Measurements from ENCODE around the gene RBM6.

GRCh38 chr3:50126287-50127211 lies 186.6 kb downstream of the RBM6 start:
- TF ChIP-seq, protein P1, sequence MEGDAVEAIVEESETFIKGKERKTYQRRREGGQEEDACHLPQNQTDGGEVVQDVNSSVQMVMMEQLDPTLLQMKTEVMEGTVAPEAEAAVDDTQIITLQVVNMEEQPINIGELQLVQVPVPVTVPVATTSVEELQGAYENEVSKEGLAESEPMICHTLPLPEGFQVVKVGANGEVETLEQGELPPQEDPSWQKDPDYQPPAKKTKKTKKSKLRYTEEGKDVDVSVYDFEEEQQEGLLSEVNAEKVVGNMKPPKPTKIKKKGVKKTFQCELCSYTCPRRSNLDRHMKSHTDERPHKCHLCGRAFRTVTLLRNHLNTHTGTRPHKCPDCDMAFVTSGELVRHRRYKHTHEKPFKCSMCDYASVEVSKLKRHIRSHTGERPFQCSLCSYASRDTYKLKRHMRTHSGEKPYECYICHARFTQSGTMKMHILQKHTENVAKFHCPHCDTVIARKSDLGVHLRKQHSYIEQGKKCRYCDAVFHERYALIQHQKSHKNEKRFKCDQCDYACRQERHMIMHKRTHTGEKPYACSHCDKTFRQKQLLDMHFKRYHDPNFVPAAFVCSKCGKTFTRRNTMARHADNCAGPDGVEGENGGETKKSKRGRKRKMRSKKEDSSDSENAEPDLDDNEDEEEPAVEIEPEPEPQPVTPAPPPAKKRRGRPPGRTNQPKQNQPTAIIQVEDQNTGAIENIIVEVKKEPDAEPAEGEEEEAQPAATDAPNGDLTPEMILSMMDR (IDR thresholded peaks at IDR 0.05), result no peak
- TF ChIP-seq POLR2A (IDR thresholded peaks at IDR 0.05), result no peak

Measured in heart left ventricle (tissue), 13 donors.